Neural progenitor cell (in vitro differentiated cells): ENCODE results near the gene PHTF1. TPM values are rescaled to one million over a fixed set of nuclear protein-coding genes. Genes with fewer than 3 reads are reported as not detected.

Experiments
- DNase-seq: peaks from one replicate; pipeline ENCODE4 v3.0.0-alpha.2; 2016; ENCODE audit warnings: low spot score
- H2AFZ ChIP-seq: fragments of 200-600 bp; sonication (generic); replicated peaks from 2 replicates; pipeline ENCODE4 v1.6.1; 2016; ENCODE audit warnings: antibody characterized with exemption
- H3F3A ChIP-seq: fragments of 200-600 bp; sonication (generic); 2 replicates; pipeline ENCODE4 v1.6.1; 2016; ENCODE audit warnings: antibody characterized with exemption, low read depth
- H3K27ac ChIP-seq: fragments of 200-600 bp; sonication (generic); 2 replicates; pipeline ENCODE4 v1.5.1; 2016; ENCODE audit warnings: mild to moderate bottlenecking
- H3K27me3 ChIP-seq: fragments of 200-600 bp; sonication (generic); 2 replicates; pipeline ENCODE4 v1.6.1; 2016; ENCODE audit warnings: mild to moderate bottlenecking, moderate library complexity
- H3K36me3 ChIP-seq: fragments of 200-600 bp; sonication (generic); 2 replicates; pipeline ENCODE4 v1.5.1; 2016
- H3K4me1 ChIP-seq: fragments of 200-600 bp; sonication (generic); 2 replicates; pipeline ENCODE4 v1.6.1; 2016; ENCODE audit warnings: mixed run types
- H3K4me2 ChIP-seq: fragments of 200-600 bp; sonication (generic); 2 replicates; pipeline ENCODE4 v1.6.1; 2016
- H3K4me3 ChIP-seq: fragments of 200-600 bp; sonication (generic); 2 replicates; pipeline ENCODE4 v1.5.1; 2016
- H3K79me2 ChIP-seq: fragments of 200-600 bp; sonication (generic); 2 replicates; pipeline ENCODE4 v1.6.1; 2016; ENCODE audit warnings: low read depth
- H3K9ac ChIP-seq: fragments of 200-600 bp; sonication (generic); 2 replicates; pipeline ENCODE4 v1.6.1; 2016
- H3K9me3 ChIP-seq: fragments of 200-600 bp; sonication (generic); 2 replicates; pipeline ENCODE4 v1.5.1; 2016; ENCODE audit warnings: low read depth
- H4K20me1 ChIP-seq: fragments of 200-600 bp; sonication (generic); 2 replicates; pipeline ENCODE4 v1.6.1; 2016; ENCODE audit warnings: low read depth
- H3K27ac Mint-ChIP-seq: 3 replicates; pipeline ENCODE4 v1.8.0; 2021; ENCODE audit warnings: mixed read lengths
- H3K27me3 Mint-ChIP-seq: 2 replicates; pipeline ENCODE4 v1.8.0; 2022; ENCODE audit warnings: low read depth, mild to moderate bottlenecking, inconsistent platforms, moderate library complexity, mixed read lengths; ENCODE audit not compliant: insufficient read depth
- H3K36me3 Mint-ChIP-seq: 3 replicates; pipeline ENCODE4 v1.8.0; 2021; ENCODE audit warnings: mixed read lengths
- H3K4me1 Mint-ChIP-seq: 3 replicates; pipeline ENCODE4 v1.8.0; 2021; ENCODE audit warnings: mixed read lengths
- H3K4me3 Mint-ChIP-seq: 3 replicates; pipeline ENCODE4 v1.8.0; 2021; ENCODE audit warnings: mild to moderate bottlenecking, moderate library complexity, mixed read lengths
- H3K9me3 Mint-ChIP-seq: 3 replicates; pipeline ENCODE4 v1.8.0; 2020; ENCODE audit warnings: mixed read lengths
- EZH2 ChIP-seq: fragments of 200-600 bp; sonication (generic); IDR thresholded peaks from 2 replicates; pipeline ENCODE4 v1.6.1; 2017; ENCODE audit warnings: antibody characterized with exemption, mild to moderate bottlenecking, moderate library complexity
- EZH2phosphoT487 ChIP-seq: fragments of 200-600 bp; sonication (generic); IDR thresholded peaks from 2 replicates; pipeline ENCODE4 v1.6.1; 2017; ENCODE audit warnings: antibody characterized with exemption
- total RNA-seq: library from RNA; depleted of rRNA; stranded (reverse); fragments of >200 nt; gene quantifications from 2 replicates; pipeline ENCODE4 v1.2.3, GENCODE V29; 2015; ENCODE audit warnings: low replicate concordance
- TF ChIP-seq, protein P1 (sequence below): fragments of 200-600 bp; sonication (generic); IDR thresholded peaks from 2 replicates; pipeline ENCODE4 v1.5.1; 2017; ENCODE audit warnings: antibody characterized with exemption, mild to moderate bottlenecking

PHTF1 gene
- total RNA-seq, 1 donor from 2014 or later = 76.8 TPM

DNA sequence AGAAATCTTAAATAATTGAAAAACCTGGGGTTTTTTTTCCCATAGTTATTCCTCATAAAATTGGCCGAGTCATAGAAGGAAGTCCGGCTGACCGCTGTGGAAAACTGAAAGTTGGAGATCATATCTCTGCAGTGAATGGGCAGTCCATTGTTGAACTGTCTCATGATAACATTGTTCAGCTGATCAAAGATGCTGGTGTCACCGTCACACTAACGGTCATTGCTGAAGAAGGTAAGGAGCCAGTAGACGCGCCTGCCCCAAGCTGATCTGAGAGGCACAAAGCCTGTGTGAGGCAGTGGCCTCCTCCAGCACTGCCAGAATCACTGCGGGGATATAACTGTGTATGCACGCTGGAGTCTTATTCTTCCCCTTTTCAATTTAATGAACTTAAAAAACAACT is 100.3 kb downstream of the PHTF1 start:
- no peaks in the 10 kb centered on the region for H3F3A ChIP-seq
- H3K9me3 Mint-ChIP-seq = no peaks in the 10 kb centered on the region
- DNase-seq = no peak
- H3K9me3 ChIP-seq = no peaks in the 10 kb centered on the region
- no peak overlapping the region for H3K27ac Mint-ChIP-seq
- no peak overlapping the region for H2AFZ ChIP-seq
- TF ChIP-seq EZH2phosphoT487 = no peak
- TF ChIP-seq, protein P1, sequence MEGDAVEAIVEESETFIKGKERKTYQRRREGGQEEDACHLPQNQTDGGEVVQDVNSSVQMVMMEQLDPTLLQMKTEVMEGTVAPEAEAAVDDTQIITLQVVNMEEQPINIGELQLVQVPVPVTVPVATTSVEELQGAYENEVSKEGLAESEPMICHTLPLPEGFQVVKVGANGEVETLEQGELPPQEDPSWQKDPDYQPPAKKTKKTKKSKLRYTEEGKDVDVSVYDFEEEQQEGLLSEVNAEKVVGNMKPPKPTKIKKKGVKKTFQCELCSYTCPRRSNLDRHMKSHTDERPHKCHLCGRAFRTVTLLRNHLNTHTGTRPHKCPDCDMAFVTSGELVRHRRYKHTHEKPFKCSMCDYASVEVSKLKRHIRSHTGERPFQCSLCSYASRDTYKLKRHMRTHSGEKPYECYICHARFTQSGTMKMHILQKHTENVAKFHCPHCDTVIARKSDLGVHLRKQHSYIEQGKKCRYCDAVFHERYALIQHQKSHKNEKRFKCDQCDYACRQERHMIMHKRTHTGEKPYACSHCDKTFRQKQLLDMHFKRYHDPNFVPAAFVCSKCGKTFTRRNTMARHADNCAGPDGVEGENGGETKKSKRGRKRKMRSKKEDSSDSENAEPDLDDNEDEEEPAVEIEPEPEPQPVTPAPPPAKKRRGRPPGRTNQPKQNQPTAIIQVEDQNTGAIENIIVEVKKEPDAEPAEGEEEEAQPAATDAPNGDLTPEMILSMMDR = no peak
- no peak for TF ChIP-seq EZH2
- H3K4me1 ChIP-seq = peaks cover 5% of the 10 kb centered on the region
- H3K36me3 Mint-ChIP-seq = peaks cover 2% of the 10 kb centered on the region
- H3K27ac ChIP-seq = no peak overlapping the region
- H3K27me3 ChIP-seq = no peaks in the 10 kb centered on the region
- no peak overlapping the region for H3K4me2 ChIP-seq
- H3K9ac ChIP-seq = no peak overlapping the region
- no peaks in the 10 kb centered on the region for H3K27me3 Mint-ChIP-seq
- H3K36me3 ChIP-seq = no peaks in the 10 kb centered on the region
- H3K79me2 ChIP-seq = no peaks in the 10 kb centered on the region
- H3K4me3 ChIP-seq = no peak overlapping the region
- H3K4me1 Mint-ChIP-seq = peaks cover 18% of the 10 kb centered on the region
- H4K20me1 ChIP-seq = no peaks in the 10 kb centered on the region
- no peak overlapping the region for H3K4me3 Mint-ChIP-seq

DNA sequence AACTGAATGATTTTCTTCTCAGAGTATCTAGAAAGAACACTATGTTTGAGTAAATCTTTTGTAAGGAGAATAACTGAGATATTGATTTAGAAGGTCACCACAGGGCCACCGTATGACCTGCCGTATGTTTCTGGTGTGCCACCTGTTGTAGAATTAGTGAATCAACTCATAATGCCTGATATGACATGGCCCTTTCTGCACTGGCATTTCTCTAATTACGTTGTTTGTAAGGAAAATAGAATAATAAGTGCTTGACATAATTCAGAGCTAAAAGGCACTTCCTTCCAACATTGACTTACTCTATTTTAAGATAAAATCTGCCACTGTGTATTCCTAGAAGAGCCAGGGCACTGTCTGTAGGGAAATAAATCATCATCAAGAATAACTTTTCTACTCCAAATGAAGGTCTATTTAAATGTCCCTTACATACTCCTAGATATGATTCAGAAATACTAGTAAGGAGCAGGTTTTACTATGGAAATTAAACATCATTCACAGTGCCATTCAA is 101.7 kb downstream of the PHTF1 start:
- Mint-ChIP-seq H3K27ac (no peak overlapping the region), H3K4me1 (peaks cover 18% of the 10 kb centered on the region)
- H3K36me3 ChIP-seq = no peaks in the 10 kb centered on the region

DNA sequence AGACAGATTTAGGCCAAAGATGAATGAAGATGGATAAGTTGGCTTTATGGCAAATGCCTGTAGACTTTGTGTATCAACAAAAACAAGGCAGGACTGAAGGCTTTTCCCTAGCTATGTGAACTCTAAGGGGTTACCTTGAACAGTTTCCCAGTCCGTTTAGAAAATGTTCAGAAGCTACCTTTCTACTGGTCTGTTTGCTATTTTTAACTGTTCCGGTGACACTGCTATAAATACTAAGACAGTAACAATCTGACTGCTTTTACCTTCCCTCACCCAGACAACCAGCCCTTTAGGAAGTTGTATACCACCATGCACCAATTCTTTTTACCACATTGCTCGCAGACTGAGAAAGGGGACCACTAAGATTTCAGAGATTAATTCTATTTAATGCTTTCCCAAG is 102.2 kb downstream of the PHTF1 start:
- Histone ChIP-seq H3K4me2 (no peak overlapping the region), H3K4me3 (no peak overlapping the region), H3K79me2 (no peaks in the 10 kb centered on the region), H2AFZ (no peak overlapping the region), H3K27ac (no peak overlapping the region), H3K9me3 (no peaks in the 10 kb centered on the region), H3K27me3 (no peaks in the 10 kb centered on the region), H3K4me1 (peaks cover 5% of the 10 kb centered on the region), H3K36me3 (no peaks in the 10 kb centered on the region), H3F3A (no peaks in the 10 kb centered on the region), H3K9ac (no peak overlapping the region), H4K20me1 (no peaks in the 10 kb centered on the region)
- Mint-ChIP-seq H3K4me3 (no peak overlapping the region), H3K27me3 (no peaks in the 10 kb centered on the region), H3K27ac (no peak overlapping the region), H3K9me3 (no peaks in the 10 kb centered on the region), H3K36me3 (peaks cover 2% of the 10 kb centered on the region), H3K4me1 (peaks cover 18% of the 10 kb centered on the region)
- DNase-seq = no peak
- TF ChIP-seq, protein P1 = no peak
- no peak for TF ChIP-seq EZH2phosphoT487
- TF ChIP-seq EZH2 = no peak

More for the DNA sequence above, 101.7 kb downstream of the PHTF1 start:
- H3K27me3 ChIP-seq = no peaks in the 10 kb centered on the region
- H3K4me2 ChIP-seq = no peak overlapping the region
- no peak overlapping the region for H3K9ac ChIP-seq
- no peak for DNase-seq
- H3F3A ChIP-seq = no peaks in the 10 kb centered on the region
- H3K9me3 Mint-ChIP-seq = no peaks in the 10 kb centered on the region
- no peak overlapping the region for H2AFZ ChIP-seq
- no peak overlapping the region for H3K4me3 ChIP-seq
- TF ChIP-seq EZH2phosphoT487 (no peak), EZH2 (no peak)
- TF ChIP-seq, protein P1 = no peak
- H3K4me3 Mint-ChIP-seq = no peak overlapping the region
- H3K4me1 ChIP-seq = peaks cover 5% of the 10 kb centered on the region
- no peaks in the 10 kb centered on the region for H3K27me3 Mint-ChIP-seq
- no peak overlapping the region for H3K27ac ChIP-seq
- no peaks in the 10 kb centered on the region for H3K79me2 ChIP-seq
- H4K20me1 ChIP-seq = no peaks in the 10 kb centered on the region
- no peaks in the 10 kb centered on the region for H3K9me3 ChIP-seq
- peaks cover 2% of the 10 kb centered on the region for H3K36me3 Mint-ChIP-seq
